Glomerular visceral epithelial cell (primary cell): ENCODE data around the gene ZMYND19.
"Not testable (repeated sequence)": the region's sequence is repeated elsewhere in the genome, so short reads cannot be mapped to it uniquely, and the experiment has no call there.

Experiments
- DNase-seq: peaks from one replicate; pipeline ENCODE4 v3.0.0-alpha.2; 2016; ENCODE audit errors: extremely low spot score

The ZMYND19 gene

DNA sequence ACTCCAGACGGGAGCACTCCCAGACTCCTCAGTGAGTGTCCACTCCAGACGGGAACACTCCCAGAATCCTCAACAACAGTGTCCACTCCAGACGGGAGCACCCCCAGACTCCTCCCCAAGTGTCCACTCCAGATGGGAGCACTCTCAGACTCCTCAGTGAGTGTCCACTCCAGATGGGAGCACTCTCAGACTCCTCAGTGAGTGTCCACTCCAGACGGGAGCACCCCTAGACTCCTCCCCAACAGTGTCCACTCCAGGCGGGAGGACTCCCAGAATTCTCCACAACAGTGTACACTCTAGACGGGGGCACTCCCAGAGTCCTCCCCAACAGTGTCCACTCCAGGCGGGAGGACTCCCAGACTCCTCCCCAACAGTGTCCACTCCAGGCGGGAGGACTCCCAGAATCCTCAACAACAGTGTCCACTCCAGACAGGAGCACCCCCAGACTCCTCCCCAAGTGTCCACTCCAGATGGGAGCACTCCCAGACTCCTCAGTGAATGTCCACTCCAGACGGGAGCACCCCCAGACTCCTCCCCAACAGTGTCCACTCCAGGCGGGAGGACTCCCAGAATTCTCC, 57.3 kb downstream of the ZMYND19 start:
- DNase-seq: not testable (repeated sequence)
